ENCODE data around the gene TMEM186.
"Not testable (repeated sequence)": the region's sequence is repeated elsewhere in the genome, so short reads cannot be mapped to it uniquely, and the experiment has no call there.

Gene TMEM186

DNA sequence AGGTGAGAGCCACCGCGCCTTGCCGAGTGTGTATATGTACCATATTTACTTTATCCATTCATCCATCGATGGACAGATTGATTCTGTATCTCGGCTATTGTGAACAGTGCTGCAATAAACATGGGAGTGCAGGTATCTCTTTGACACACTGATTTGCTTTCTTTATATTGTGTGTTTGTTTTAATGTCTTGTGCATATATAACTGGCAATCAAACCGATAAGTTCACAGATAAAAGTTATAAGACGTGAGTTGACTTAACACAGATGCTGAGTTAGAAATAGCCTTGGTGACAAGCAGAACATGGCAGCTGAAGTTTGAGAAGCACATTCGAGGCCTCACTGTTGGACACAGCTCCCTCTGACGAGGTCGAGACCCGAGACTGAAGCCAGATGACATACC, 23.2 kb downstream of the TMEM186 start:
- DNase-seq (ENCODE audit: low read depth in 3 of 3), result no peak

DNA sequence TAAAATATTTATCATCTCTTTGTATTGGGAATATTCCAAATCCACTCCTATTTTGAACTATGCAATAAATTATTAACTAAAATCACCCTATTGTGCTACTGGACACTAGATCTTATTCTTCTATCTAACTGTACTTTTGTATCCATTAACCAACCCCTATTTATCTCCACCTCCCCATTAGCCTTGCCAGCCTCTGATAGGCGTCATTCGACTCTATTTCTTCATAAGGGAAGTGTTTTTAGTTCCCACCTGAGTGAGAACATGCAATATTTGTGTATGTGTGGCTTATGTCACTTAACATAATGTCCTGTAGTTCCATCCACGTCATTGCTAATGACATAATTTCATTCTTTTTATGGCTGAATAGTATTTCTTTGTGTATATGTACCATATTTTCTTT, 23.9 kb downstream of the TMEM186 start:
- DNase-seq (ENCODE audit: low read depth in 3 of 3), result no peak

DNA sequence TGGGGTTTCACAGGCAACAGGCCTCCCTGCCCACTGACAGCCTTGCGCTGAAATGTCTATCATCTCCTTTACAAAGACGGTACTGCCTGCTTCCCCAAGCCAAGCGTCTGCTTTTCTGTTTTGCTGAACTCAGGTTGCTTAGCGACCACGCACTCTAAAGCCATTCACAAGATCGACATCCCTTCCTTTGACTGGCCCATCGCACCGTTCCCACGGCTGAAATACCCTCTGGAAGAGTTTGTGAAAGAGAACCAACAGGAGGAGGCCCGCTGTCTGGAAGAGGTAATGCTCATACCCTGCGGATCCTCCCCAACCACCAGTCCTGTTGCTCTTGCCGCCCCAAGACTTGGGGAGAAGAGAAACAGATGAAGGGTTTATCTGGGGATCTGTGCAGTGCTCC, 28.7 kb downstream of the TMEM186 start:
- DNase-seq (ENCODE audit: low read depth in 3 of 3), result no peak

DNA sequence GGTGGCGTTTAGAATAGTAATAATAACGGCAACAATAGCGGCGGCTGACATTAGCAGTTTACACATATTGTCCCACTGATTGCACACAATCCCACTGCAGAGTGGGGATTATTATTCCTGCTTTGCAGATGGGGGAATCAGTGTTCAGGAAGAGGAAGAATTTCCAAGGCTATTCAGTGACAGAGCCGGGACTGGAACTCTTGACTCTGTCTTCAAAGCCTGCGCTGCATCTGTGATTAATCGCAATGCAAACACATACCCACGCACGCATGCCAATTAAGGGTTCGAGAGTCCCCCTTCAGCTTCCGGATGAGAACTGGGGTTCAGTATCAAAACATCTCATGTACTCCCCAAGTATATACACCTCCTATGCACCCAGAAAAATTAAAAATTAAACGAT, 29.2 kb downstream of the TMEM186 start:
- DNase-seq (ENCODE audit: low read depth in 3 of 3), result no peak

DNA sequence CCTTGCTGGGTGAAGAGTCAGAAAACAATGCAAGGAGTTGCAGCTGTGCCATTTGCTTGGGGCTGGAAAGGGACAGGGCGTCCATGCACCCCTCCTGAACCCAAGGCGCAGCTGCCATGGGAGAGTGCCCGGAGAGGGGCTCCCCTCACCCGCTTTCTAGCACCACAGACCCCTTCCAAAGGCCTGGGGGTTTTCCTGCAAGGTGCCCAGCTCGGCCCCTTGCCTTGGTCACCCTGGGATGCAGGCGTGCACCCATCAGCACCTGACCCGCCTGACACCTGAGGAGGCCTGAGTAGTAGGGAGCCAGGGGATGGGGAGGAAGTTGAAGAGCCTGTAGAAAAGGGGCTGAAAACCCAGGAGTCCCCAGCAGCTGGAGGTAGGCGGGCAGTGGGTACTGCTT, 30.3 kb downstream of the TMEM186 start:
- no peak for DNase-seq (ENCODE audit: low read depth in 3 of 3)

DNA sequence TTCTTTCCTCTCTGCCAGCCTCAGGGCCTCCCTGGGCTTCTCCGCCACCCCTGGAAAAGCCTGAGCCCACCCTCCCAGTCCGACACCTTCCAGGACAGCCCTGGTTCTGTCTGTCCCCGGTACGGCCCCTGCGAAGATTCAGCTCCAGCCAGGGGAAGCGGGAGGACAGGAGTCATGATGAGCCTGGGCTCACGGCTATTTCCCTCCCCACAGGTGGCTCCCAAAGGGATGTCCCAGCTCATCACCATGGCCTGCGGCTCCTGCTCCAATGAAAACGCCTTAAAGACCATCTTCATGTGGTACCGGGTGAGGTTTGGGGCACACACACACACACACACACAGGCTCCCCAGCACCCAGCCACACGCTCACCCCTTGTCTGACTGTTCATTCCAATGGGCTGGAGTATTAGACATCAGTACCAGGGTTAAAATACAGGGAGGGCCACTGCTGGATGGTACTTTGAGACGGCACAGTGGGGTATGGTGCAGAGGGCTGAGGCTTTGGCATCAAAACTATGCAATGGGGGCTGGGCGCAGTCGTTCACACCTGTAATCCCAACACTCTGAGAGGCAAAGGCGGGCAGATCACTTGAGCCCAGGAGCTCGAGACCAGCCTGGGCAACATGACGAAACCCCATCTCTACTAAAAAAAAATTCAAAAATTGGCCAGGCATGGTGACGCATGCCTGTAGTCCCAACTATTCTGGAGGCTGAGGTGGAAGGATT, 32.8 kb downstream of the TMEM186 start:
- DNase-seq (ENCODE audit: low read depth in 3 of 3), result no peak

DNA sequence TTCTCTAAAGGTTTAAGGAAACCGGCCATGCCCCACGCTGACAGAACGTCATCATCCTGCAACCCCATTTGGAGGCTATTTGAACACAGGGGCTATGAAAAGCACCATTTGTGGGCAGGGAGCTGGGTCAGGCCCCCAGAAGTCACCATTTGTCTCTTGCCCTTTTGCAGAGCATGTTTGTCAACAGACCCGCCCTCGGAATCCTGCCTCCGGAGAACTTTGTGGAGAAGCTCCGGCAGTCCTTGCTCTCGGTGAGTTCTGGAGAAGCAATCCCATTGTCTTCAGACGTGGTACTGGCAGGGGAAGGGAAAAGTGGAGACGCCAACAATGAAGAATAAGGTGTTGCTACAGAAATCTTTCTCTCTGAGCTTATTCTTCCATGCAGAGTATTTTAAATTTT, 33.5 kb downstream of the TMEM186 start:
- no peak for DNase-seq (ENCODE audit: low read depth in 3 of 3)

DNA sequence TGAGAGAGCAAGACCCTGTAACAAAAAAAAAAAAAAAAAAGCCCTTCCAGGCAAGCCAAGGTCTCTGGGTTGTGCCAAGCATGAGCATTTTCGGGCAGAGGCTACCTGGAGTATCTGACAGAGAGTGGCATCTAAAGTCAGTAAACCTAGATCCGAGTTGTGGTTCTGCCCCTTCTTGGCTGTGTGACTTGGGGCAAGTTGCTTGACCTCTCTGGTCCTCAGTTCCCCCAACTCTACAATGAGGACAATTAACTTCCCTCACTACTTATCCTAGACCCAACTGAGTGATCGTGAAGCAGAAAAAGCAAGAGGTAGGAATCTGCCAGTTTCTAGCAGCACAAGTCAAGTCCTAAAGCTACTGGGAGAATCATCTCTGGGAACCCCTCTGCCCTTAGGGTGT, 34.4 kb downstream of the TMEM186 start:
- no peak for DNase-seq (ENCODE audit: low read depth in 3 of 3)

DNA sequence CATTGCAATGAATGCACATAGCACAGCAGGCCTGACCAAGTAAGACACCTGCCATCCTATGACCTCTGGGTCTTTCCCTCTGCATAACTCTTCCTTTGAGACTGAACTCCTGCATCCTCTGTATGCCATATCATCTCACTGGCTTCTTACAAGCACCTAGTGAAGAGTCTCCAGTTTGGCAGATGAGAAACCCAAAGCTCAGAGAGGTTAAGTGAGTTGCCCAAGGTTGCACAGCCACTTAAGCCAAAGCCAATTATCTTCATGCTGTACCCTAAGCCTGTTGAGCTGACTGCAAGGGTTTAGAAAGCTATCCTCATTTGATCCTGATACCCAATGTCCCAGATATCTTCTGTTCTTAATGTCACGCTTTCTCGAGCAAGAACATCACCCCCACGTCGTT, 35.2 kb downstream of the TMEM186 start:
- no peak for DNase-seq (ENCODE audit: low read depth in 3 of 3)

DNA sequence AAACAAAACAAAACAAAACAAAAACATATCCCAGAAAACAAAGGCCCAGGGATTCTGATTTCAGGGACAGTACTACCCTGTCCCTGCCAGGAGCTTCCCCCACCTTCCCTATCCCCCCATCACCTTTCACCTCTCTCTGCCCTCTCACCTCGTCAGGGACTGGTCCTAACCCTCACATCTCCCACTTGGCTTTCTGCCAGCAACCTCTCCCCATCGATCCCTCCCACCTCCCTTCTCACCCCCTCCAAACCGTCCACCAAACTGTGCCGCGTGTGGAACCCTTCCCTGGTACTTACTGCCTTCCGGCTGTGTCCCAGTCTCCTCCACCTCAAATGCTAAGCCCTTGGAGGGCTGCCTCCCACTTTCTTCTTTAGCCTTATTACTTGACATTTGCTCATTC, 36.4 kb downstream of the TMEM186 start:
- DNase-seq (ENCODE audit: low read depth in 3 of 3), result no peak

DNA sequence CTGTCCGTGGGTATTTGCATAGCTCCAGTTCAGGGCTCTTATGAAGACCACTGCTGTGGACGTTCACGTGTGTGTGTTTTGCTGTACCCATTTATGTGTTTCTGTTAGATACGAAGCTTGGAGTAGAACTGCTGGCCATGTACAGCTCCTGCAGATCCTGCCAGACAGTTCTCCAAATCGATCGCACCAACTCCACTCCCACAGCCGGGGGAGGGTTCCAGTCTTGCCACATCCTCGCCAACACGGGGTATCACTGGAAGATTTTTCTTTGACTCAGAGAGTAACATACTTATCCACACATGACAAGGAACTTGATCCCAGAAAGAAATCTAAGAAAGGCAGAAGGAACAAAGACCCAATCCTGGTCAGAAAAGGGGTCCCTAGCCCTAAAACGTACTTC, 37.4 kb downstream of the TMEM186 start:
- DNase-seq (ENCODE audit: low read depth in 3 of 3), result no peak

DNA sequence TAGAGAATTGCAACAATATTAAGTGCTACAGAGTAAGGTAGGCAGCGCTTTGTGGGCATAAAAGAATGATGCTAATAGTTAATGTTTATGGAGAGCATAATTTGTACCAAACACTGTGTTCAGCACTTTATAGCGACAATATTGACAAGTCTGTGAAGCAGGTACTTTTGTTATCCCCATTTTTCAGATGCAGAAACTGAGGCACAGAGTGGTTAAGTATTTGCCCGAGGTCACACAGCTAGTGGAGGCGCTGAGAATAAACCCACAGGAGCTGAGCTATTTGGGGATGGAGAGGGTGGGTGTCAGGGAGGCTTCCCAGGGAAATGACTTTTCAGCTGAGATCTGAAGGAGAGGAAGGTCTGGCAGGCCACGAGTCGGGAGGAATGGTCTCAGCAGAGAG, 39.4 kb downstream of the TMEM186 start:
- no peak for DNase-seq (ENCODE audit: low read depth in 3 of 3)

DNA sequence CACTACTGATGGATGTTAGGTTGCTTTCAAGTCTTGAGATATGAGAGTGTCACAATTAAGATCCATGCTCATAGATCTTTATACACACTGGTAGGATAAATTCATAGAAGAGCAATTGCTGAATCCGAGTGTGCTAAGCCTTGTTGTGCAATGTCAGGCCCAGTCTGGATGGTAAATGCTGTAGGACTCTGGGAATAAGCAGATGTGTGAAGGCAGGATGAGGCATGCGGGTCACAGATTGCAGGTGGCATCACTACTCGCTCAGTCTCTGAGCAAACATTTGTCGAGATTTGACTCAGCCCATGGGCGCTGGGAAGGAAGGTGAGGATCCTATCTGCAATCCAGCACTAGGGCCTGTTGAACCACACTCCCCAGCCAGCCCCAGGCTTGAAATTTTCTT, 40.7 kb downstream of the TMEM186 start:
- no peak for DNase-seq (ENCODE audit: low read depth in 3 of 3)

DNA sequence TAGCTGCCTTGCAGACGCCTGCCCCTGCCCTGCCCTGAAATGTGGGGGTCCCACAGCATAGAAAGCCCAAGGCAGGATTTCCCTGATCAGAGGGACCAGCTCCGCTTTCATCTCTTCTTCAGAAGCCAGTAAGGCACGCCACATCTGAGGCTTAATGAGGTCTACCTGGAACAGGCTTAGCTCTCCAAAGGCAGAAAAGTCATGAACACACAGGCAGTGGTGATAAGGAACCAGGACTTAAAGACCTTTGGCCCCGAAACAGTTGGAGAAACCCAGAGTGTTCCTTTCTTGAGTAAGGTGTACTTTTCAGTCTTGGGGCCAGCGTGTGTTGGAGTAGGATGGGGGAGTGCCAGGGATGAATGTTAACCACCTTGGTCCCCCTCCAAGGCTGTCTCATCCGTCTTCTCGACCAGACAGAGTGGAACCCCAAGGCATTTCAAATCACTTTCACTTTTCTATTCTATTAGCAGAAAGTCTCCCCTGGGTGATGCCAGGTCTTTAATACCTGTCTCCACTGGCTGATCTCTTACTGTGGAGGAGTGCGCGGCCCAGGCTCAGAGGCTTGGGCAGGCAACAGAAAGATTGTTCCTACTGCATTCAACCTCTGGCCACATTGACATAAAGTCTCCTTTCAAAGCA, 43.9 kb downstream of the TMEM186 start:
- no peak for DNase-seq (ENCODE audit: low read depth in 3 of 3)

DNA sequence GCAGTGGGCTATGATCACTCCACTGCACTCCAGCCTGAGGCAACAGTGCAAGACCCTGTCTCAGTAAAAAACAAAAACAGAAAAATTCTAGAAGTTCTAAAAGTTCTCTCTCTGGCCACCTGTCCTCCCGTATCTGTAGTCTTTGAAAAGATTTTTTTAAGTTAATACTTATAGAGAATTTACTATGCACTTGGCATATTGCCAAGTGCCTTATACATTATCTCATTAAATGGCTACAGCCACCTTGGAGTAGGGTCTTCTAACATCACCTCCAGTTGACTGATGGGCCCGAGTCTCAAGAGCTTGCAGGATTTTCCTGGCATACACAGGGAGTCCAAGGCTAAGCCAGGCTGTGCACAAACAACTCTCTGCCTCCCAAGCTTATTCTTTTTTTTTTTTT, 44.7 kb downstream of the TMEM186 start:
- no peak for DNase-seq (ENCODE audit: low read depth in 3 of 3)

DNA sequence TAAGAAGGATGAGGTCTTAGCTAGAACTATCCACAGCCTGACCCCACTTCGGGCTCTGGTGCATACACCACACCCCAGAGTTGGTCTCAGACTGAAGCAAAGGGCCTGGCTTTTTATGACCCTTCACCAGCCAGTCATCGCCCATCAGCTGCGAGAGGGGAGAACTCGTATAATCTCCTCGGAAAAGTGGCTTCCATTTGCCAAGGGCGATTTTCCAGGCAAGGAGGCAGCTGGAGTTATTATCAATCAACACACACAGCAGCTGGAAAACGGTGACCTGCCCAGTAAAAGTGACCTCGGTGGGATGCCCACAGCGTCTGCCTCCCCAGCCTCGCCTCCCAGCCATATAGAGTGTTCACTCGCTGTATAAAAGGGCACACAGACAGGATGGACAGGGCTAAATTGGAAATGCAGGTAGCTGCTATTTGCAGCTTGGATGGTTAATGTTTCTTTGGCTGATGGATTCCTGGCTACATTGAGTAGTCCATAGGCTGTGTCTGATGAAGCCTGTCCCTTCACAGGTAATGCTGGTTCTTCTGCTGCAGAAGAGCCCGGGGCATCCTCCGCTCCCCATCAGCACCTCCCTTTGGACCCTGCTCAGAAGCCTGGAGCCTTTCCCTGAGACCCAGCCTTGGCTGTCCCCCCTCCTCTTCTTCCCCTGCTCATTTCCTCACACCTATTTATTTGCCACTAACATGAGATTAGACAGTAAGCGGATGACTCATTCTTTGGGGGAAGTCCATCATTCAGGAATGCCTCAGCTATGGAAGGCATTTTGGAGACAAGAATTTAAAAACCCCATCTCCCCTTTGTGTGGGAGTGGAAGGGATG, 45.7 kb downstream of the TMEM186 start:
- DNase-seq (ENCODE audit: low read depth in 3 of 3), result no peak

DNA sequence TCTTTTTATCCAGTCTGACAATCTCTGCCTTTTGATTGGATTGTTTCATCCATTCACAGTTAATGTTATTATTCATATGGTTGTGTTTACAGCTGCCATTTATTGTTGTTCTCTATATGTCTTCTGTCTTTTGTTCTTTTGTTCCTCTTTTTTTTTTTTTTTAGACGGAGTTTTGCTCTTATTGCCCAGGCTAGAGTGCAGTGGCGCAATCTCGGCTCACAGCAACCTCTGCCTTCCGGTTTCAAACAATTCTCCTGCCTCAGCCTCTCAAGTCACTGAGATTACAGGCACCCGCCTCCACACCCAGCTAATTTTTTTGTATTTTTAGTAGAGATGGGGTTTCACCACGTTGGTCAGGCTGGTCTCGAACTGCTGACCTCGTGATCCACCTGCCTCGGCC, 48.5 kb downstream of the TMEM186 start:
- not testable (repeated sequence) for DNase-seq (ENCODE audit: low read depth in 3 of 3)

Data from stimulated activated CD4-positive, alpha-beta T cell treated with anti-CD3 and anti-CD28 coated beads, TNF-alpha, amount 100 ng/mL, for 48 hours (primary cell).